Panc1 (cell line): ENCODE measurements around the gene EPB41L4B. TPM values are rescaled to one million over a fixed set of nuclear protein-coding genes. Genes with fewer than 3 reads are reported as not detected.

Experiments
- ATAC-seq: fragments of 200-7000 bp; cut with Tn5 transposase; 2 replicates; pipeline ENCODE4 v1.9.1; 2020; ENCODE audit warnings: mild to moderate bottlenecking, moderate library complexity
- BruUV-seq: library from RNA; stranded (reverse); fragments of 400-500 nt; replicated peaks from 2 replicates; lab custom pipeline; 2021; lab: Mats Ljungman, UMichigan
- CTCF ChIA-PET: fragments of 300-600 bp; sonication (Branson Sonifier 250); formaldehyde crosslinking; loops from one replicate; lab custom pipeline; 2022; ENCODE audit warnings: antibody characterized with exemption; lab: Charles Lee
- POLR2A ChIA-PET: fragments of 300-600 bp; sonication (Branson Sonifier 250); formaldehyde crosslinking; loops from one replicate; lab custom pipeline; 2022; ENCODE audit warnings: antibody characterized with exemption; lab: Charles Lee
- DNase-seq: peaks from one replicate; pipeline ENCODE4 v3.0.0-alpha.2; 2010; ENCODE audit warnings: low read depth, low spot score
- H3K27ac ChIP-seq: 2 replicates; pipeline ENCODE4 v1.5.1; 2011; ENCODE audit warnings: mild to moderate bottlenecking, low read length, inconsistent platforms
- H3K27me3 ChIP-seq: fragments of 200-500 bp; sonication (Bioruptor generic); 2 replicates; pipeline ENCODE4 v1.6.0; 2014; ENCODE audit warnings: low read length, inconsistent platforms; ENCODE audit not compliant: control insufficient read depth, insufficient read depth
- H3K36me3 ChIP-seq: fragments of 200-500 bp; sonication (Bioruptor generic); 2 replicates; pipeline ENCODE4 v1.5.1; 2014; ENCODE audit warnings: inconsistent platforms, mild to moderate bottlenecking, low read length, moderate library complexity; ENCODE audit not compliant: control insufficient read depth, insufficient read depth
- H3K4me1 ChIP-seq: 2 replicates; pipeline ENCODE4 v1.5.1; 2011; ENCODE audit warnings: inconsistent platforms, mild to moderate bottlenecking, low read length, moderate library complexity; ENCODE audit not compliant: control insufficient read depth, insufficient read depth
- H3K4me3 ChIP-seq, 2 experiments: 2 replicates each; pipeline ENCODE4 v1.5.1; 2011 to 2012; ENCODE audit warnings: low read depth in 2 of 2, low read length in 2 of 2, mild to moderate bottlenecking in 2 of 2, inconsistent platforms in 1 of 2, moderate library complexity in 1 of 2
- H3K9me3 ChIP-seq: fragments of 200-500 bp; sonication (Bioruptor generic); 2 replicates; pipeline ENCODE4 v1.5.1; 2014; ENCODE audit warnings: low read depth, mild to moderate bottlenecking, inconsistent platforms, low read length, moderate library complexity; ENCODE audit not compliant: control insufficient read depth, insufficient read depth
- POLR2AphosphoS5 ChIP-seq: IDR thresholded peaks from 2 replicates; pipeline ENCODE4 v1.6.1; 2012; ENCODE audit warnings: mild to moderate bottlenecking, low read depth, low read length, moderate library complexity
- SIN3A ChIP-seq: IDR thresholded peaks from 2 replicates; pipeline ENCODE4 v1.6.1; 2012; ENCODE audit warnings: low read depth, mild to moderate bottlenecking, low read length, moderate library complexity, borderline replicate concordance; ENCODE audit not compliant: insufficient read depth
- TCF7L2 ChIP-seq: IDR thresholded peaks from 2 replicates; pipeline ENCODE4 v1.6.1; 2011; ENCODE audit warnings: mild to moderate bottlenecking, low read depth, low read length, inconsistent platforms
- in situ Hi-C: cut with HindIII; loops from 2 replicates; pipeline ENCODE4 v1.10.0; 2016; ENCODE audit warnings: low sequenced_read_pairs, low pct_unique_long_range_greater_than_20kb
- intact Hi-C: fragments of 100-400 bp; cut with micrococcal nuclease; formaldehyde crosslinking; loops from one replicate; pipeline ENCODE4 v1.10.0; 2022; ENCODE audit not compliant: unreplicated experiment
- total RNA-seq: library from RNA; stranded (reverse); gene quantifications from one replicate; pipeline ENCODE4 v1.2.1, GENCODE V29; 2021; ENCODE audit not compliant: unreplicated experiment
- TF ChIP-seq, protein P1 (sequence below), 2 experiments: IDR thresholded peaks; 2 replicates each; pipeline ENCODE4 v1.6.1; 2011 to 2012; ENCODE audit warnings: low read depth in 2 of 2, control low read depth in 1 of 2, low read length in 1 of 2, mild to moderate bottlenecking in 1 of 2, moderate library complexity in 1 of 2; ENCODE audit not compliant: insufficient read depth in 1 of 2
- TF ChIP-seq, protein P2 (sequence below): fragments of 450-650 bp; IDR thresholded peaks from 2 replicates; pipeline ENCODE4 v1.5.1; 2017; ENCODE audit warnings: mild to moderate bottlenecking

The EPB41L4B gene
- total RNA-seq, 1 experiment from 2014 or later = 27.8 TPM

GRCh38 chr9:109319017-109319625 is 1.7 kb downstream of the EPB41L4B start:
- in situ Hi-C loops = no loop called here
- H3K36me3 ChIP-seq = no peaks in the 10 kb centered on the region
- no TSS peak for BruUV-seq
- intact Hi-C loops = loop anchor here (5.0 kb wide), 1 partner anchor 217 kb away; no protein-coding TSS in a partner anchor
- H3K27ac ChIP-seq = peak overlapping the region; percentile 90
- H3K4me1 ChIP-seq = peaks cover 40% of the 10 kb centered on the region
- H3K9me3 ChIP-seq = no peaks in the 10 kb centered on the region
- CTCF ChIA-PET = no interaction called here
- POLR2A ChIA-PET = no interaction called here
- ATAC-seq (peak; percentile 33; the same call in 1 of the 2 replicates), DNase-seq (no peak)
- TF ChIP-seq TCF7L2 = no peak
- TF ChIP-seq, protein P1, sequence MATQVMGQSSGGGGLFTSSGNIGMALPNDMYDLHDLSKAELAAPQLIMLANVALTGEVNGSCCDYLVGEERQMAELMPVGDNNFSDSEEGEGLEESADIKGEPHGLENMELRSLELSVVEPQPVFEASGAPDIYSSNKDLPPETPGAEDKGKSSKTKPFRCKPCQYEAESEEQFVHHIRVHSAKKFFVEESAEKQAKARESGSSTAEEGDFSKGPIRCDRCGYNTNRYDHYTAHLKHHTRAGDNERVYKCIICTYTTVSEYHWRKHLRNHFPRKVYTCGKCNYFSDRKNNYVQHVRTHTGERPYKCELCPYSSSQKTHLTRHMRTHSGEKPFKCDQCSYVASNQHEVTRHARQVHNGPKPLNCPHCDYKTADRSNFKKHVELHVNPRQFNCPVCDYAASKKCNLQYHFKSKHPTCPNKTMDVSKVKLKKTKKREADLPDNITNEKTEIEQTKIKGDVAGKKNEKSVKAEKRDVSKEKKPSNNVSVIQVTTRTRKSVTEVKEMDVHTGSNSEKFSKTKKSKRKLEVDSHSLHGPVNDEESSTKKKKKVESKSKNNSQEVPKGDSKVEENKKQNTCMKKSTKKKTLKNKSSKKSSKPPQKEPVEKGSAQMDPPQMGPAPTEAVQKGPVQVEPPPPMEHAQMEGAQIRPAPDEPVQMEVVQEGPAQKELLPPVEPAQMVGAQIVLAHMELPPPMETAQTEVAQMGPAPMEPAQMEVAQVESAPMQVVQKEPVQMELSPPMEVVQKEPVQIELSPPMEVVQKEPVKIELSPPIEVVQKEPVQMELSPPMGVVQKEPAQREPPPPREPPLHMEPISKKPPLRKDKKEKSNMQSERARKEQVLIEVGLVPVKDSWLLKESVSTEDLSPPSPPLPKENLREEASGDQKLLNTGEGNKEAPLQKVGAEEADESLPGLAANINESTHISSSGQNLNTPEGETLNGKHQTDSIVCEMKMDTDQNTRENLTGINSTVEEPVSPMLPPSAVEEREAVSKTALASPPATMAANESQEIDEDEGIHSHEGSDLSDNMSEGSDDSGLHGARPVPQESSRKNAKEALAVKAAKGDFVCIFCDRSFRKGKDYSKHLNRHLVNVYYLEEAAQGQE (IDR thresholded peaks at IDR 0.05; ENCODE audit: insufficient read depth in 1 of 2, low read depth in 2 of 2, low read length in 1 of 2) = no peak
- TF ChIP-seq, protein P2, sequence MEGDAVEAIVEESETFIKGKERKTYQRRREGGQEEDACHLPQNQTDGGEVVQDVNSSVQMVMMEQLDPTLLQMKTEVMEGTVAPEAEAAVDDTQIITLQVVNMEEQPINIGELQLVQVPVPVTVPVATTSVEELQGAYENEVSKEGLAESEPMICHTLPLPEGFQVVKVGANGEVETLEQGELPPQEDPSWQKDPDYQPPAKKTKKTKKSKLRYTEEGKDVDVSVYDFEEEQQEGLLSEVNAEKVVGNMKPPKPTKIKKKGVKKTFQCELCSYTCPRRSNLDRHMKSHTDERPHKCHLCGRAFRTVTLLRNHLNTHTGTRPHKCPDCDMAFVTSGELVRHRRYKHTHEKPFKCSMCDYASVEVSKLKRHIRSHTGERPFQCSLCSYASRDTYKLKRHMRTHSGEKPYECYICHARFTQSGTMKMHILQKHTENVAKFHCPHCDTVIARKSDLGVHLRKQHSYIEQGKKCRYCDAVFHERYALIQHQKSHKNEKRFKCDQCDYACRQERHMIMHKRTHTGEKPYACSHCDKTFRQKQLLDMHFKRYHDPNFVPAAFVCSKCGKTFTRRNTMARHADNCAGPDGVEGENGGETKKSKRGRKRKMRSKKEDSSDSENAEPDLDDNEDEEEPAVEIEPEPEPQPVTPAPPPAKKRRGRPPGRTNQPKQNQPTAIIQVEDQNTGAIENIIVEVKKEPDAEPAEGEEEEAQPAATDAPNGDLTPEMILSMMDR = no peak
- TF ChIP-seq SIN3A = no peak
- TF ChIP-seq POLR2AphosphoS5 = no peak
- peak overlapping the region; percentile 53 to 61 for H3K4me3 ChIP-seq
- H3K27me3 ChIP-seq = no peaks in the 10 kb centered on the region

- ChIA-PET CTCF (no interaction called here), POLR2A (no interaction called here)
- TF ChIP-seq, protein P2 = no peak
- TF ChIP-seq TCF7L2 = no peak
- TF ChIP-seq POLR2AphosphoS5 = no peak
- TF ChIP-seq, protein P1 (IDR thresholded peaks at IDR 0.05; ENCODE audit: insufficient read depth in 1 of 2, low read depth in 2 of 2, low read length in 1 of 2) = no peak
- TF ChIP-seq SIN3A = no peak
- H3K36me3 ChIP-seq = no peaks in the 10 kb centered on the region
- peak overlapping the region; percentile 90 for H3K27ac ChIP-seq
- H3K4me3 ChIP-seq = peak overlapping the region; percentile 53 to 61
- TSS peak; percentile 44 for BruUV-seq
- no peak for ATAC-seq
- DNase-seq = no peak
- in situ Hi-C loops (no loop called here), intact Hi-C loops (loop anchor here (2.0 to 5.0 kb wide), 2 partner anchors 65 to 216 kb away; no protein-coding TSS in a partner anchor)
- no peaks in the 10 kb centered on the region for H3K27me3 ChIP-seq
- H3K9me3 ChIP-seq = no peaks in the 10 kb centered on the region
- H3K4me1 ChIP-seq = peaks cover 50% of the 10 kb centered on the region
Measured at GRCh38 chr9:109317979-109318741, 2.7 kb downstream of the EPB41L4B start.
